ENCODE results near the gene KCNQ1.
"Not testable (repeated sequence)": the region's sequence is repeated elsewhere in the genome, so short reads cannot be mapped to it uniquely, and the experiment has no call there.

Gene KCNQ1

GRCh38 chr11:2471048-2471803, 26.4 kb downstream of the KCNQ1 start:
- in situ Hi-C loops (cut with MboI; ENCODE audit: low sequenced_read_pairs) = no loop called here

- in situ Hi-C loops (cut with MboI; ENCODE audit: low sequenced_read_pairs) = no loop called here
Measured at GRCh38 chr11:2471804-2472096, 26.9 kb downstream of the KCNQ1 start.

GRCh38 chr11:2472428-2473186, 27.8 kb downstream of the KCNQ1 start:
- in situ Hi-C loops (cut with MboI; ENCODE audit: low sequenced_read_pairs) = no loop called here

- in situ Hi-C loops (cut with MboI; ENCODE audit: low sequenced_read_pairs) = no loop called here
Measured at GRCh38 chr11:2473361-2474058, 28.7 kb downstream of the KCNQ1 start.

GRCh38 chr11:2474059-2474901, 29.5 kb downstream of the KCNQ1 start:
- in situ Hi-C loops (cut with MboI; ENCODE audit: low sequenced_read_pairs) = no loop called here

GRCh38 chr11:2475136-2475918, 30.5 kb downstream of the KCNQ1 start:
- in situ Hi-C loops (cut with MboI; ENCODE audit: low sequenced_read_pairs) = no loop called here

- in situ Hi-C loops (cut with MboI; ENCODE audit: low sequenced_read_pairs) = no loop called here
Measured at GRCh38 chr11:2477254-2477653, 32.4 kb downstream of the KCNQ1 start.

- in situ Hi-C loops (cut with MboI; ENCODE audit: low sequenced_read_pairs) = no loop called here
Measured at GRCh38 chr11:2477936-2478335, 33.1 kb downstream of the KCNQ1 start.

GRCh38 chr11:2480067-2480873, 35.5 kb downstream of the KCNQ1 start:
- in situ Hi-C loops (cut with MboI; ENCODE audit: low sequenced_read_pairs) = not testable (repeated sequence)

- in situ Hi-C loops (cut with MboI; ENCODE audit: low sequenced_read_pairs) = no loop called here
Measured at GRCh38 chr11:2480874-2481220, 36.0 kb downstream of the KCNQ1 start.

GRCh38 chr11:2481253-2481652, 36.4 kb downstream of the KCNQ1 start:
- in situ Hi-C loops (cut with MboI; ENCODE audit: low sequenced_read_pairs) = no loop called here

GRCh38 chr11:2482204-2482603, 37.4 kb downstream of the KCNQ1 start:
- in situ Hi-C loops (cut with MboI; ENCODE audit: low sequenced_read_pairs) = no loop called here

- in situ Hi-C loops (cut with MboI; ENCODE audit: low sequenced_read_pairs) = no loop called here
Measured at GRCh38 chr11:2482745-2483144, 37.9 kb downstream of the KCNQ1 start.

GRCh38 chr11:2483426-2483825, 38.6 kb downstream of the KCNQ1 start:
- in situ Hi-C loops (cut with MboI; ENCODE audit: low sequenced_read_pairs) = no loop called here

- in situ Hi-C loops (cut with MboI; ENCODE audit: low sequenced_read_pairs) = no loop called here
Measured at GRCh38 chr11:2484576-2485125, 39.8 kb downstream of the KCNQ1 start.

- in situ Hi-C loops (cut with MboI; ENCODE audit: low sequenced_read_pairs) = no loop called here
Measured at GRCh38 chr11:2488004-2488403, 43.2 kb downstream of the KCNQ1 start.

GRCh38 chr11:2489083-2489482, 44.3 kb downstream of the KCNQ1 start:
- in situ Hi-C loops (cut with MboI; ENCODE audit: low sequenced_read_pairs) = no loop called here

- in situ Hi-C loops (cut with MboI; ENCODE audit: low sequenced_read_pairs) = not testable (repeated sequence)
Measured at GRCh38 chr11:2497951-2498350, 53.1 kb downstream of the KCNQ1 start.

GRCh38 chr11:2498750-2499149, 53.9 kb downstream of the KCNQ1 start:
- in situ Hi-C loops (cut with MboI; ENCODE audit: low sequenced_read_pairs) = no loop called here

All from hTERT RPE-1 (cell line).